Skeletal muscle satellite cell (primary cell): Measurements from ENCODE around the gene NKAPL.
"Not testable (repeated sequence)": the region's sequence is repeated elsewhere in the genome, so short reads cannot be mapped to it uniquely, and the experiment has no call there.

Experiments used
- H3K27me3 ChIP-seq: 2 replicates; pipeline ENCODE4 v1.7.0; 2013; ENCODE audit warnings: low read length; ENCODE audit not compliant: control insufficient read depth, insufficient read depth
- H3K36me3 ChIP-seq: 2 replicates; pipeline ENCODE4 v1.7.0; 2013; ENCODE audit warnings: mild to moderate bottlenecking, control low read depth, low read length; ENCODE audit not compliant: insufficient read depth
- H3K4me1 ChIP-seq: 2 replicates; pipeline ENCODE4 v1.7.0; 2013; ENCODE audit warnings: low read length; ENCODE audit not compliant: control insufficient read depth, insufficient read depth
- H3K4me2 ChIP-seq: 2 replicates; pipeline ENCODE4 v1.7.0; 2013; ENCODE audit warnings: mild to moderate bottlenecking, low read length
- H3K4me3 ChIP-seq: 2 replicates; pipeline ENCODE4 v1.7.0; 2013; ENCODE audit warnings: low read length
- H3K9ac ChIP-seq: 2 replicates; pipeline ENCODE4 v1.7.0; 2013; ENCODE audit warnings: mild to moderate bottlenecking, low read depth, low read length, moderate library complexity
- H3K9me3 ChIP-seq: replicated peaks from 2 replicates; pipeline ENCODE4 v1.7.0; 2013; ENCODE audit warnings: mild to moderate bottlenecking, control low read depth, low read length

Gene NKAPL

DNA sequence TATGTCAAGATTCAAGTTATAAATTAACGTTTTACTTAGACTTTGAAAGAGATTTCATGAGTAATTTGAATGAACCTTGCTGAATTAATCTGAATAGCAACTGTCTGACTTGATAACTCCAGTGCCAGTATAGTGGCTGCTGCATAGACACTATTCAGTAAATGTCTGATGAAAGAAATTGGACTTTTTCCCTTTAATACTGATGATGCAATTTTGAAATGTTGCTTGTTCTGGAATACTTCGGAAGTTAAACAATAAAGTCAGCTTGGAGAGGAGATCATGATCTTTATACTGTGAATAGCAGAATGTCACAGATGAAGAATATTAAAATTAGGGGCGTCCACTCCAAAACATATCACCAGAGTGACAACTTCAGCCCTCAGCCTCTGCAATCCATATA lies 18.6 kb downstream of the NKAPL start:
- Histone ChIP-seq H3K4me1 (peaks cover 7% of the 10 kb centered on the region), H3K4me2 (no peak overlapping the region), H3K9ac (no peak overlapping the region), H3K4me3 (no peak overlapping the region), H3K9me3 (no peaks in the 10 kb centered on the region), H3K27me3 (no peaks in the 10 kb centered on the region), H3K36me3 (peaks cover 42% of the 10 kb centered on the region)

GRCh38 chr6:28280595-28281287 lies 21.6 kb downstream of the NKAPL start:
- Histone ChIP-seq H3K4me3 (peak overlapping the region; percentile 86), H3K9ac (peak overlapping the region; percentile 89), H3K4me1 (peaks cover 7% of the 10 kb centered on the region), H3K9me3 (no peaks in the 10 kb centered on the region), H3K4me2 (peak overlapping the region; percentile 78), H3K36me3 (peaks cover 34% of the 10 kb centered on the region), H3K27me3 (no peaks in the 10 kb centered on the region)

DNA sequence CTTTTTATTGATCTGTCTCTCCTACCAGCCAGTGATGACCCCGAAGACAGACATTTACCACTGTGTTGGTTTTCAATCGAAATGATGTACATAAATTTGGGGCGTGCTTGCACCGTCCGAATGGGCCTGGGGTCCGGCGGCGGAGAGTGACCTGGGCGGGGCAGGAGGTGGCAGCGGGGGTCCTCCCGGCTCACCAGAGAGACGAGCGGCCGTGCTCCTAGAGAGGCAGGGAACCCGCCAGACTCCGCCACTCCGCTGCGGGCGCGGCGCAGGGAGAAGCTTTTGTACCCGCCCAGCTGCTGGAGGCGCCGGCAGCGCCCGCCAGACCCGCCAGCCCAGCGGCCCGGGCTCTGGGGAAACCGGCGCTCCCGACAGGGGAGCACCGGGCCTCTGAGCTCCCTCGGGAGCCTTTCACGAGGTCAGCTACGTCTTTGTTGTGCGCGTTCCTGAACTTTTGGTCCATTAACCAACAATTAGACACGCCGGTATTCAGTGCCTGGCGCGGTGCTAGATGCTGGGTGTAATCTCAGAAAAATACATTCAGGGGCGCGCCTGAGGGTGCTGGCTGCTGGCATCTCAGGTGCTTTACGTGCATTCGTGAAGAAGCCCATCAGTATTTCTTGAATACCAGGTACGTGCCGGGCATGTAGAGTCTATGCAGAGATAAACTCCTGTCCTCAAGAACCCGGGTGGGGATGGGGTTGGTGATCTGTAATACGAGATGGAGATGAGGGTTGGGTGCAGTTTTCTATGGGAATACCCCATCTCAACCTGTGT lies 22.4 kb downstream of the NKAPL start, which contains the start of gene PGBD1:
PGBD1 (plus strand) TSS at position 285 of the 777 bp plus-strand sequence. CDS start 2,242 bp downstream, outside the sequence.
- Histone ChIP-seq H3K4me1 (peaks cover 7% of the 10 kb centered on the region), H3K36me3 (peaks cover 30% of the 10 kb centered on the region), H3K9me3 (no peaks in the 10 kb centered on the region), H3K4me3 (peak within 1 kb of the TSS; percentile 86), H3K9ac (peak within 1 kb of the TSS; percentile 89), H3K27me3 (no peaks in the 10 kb centered on the region), H3K4me2 (peak within 1 kb of the TSS; percentile 78)

GRCh38 chr6:28282926-28283325 lies 23.8 kb downstream of the NKAPL start:
- H3K27me3 ChIP-seq, result no peaks in the 10 kb centered on the region
- no peak overlapping the region for H3K4me3 ChIP-seq
- no peaks in the 10 kb centered on the region for H3K9me3 ChIP-seq
- H3K36me3 ChIP-seq, result peaks cover 34% of the 10 kb centered on the region
- H3K4me1 ChIP-seq, result peaks cover 7% of the 10 kb centered on the region
- H3K9ac ChIP-seq, result no peak overlapping the region
- H3K4me2 ChIP-seq, result no peak overlapping the region

GRCh38 chr6:28291573-28291972 lies 32.5 kb downstream of the NKAPL start:
- no peak overlapping the region for H3K4me3 ChIP-seq
- H3K4me2 ChIP-seq, result no peak overlapping the region
- H3K9ac ChIP-seq, result no peak overlapping the region

DNA sequence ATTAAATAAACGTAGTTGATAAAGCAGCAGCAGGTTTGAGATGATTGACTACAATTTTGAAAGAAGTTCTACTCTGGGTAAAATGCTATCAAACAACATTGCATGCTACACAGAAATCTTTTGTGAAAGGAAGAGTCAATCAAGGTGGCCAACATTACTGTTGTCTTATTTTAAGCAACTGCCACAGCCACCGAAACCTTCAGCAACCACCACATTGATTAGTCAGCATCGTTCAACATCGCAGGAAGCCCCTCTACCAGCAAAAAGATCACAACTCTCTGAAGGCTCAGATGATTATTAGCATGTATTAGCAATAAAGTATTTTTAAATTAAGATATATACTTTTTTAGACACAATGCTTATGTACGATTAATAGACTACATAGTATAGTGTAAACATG lies 36.2 kb downstream of the NKAPL start:
- Histone ChIP-seq H3K4me3 (no peak overlapping the region), H3K36me3 (peaks cover 5% of the 10 kb centered on the region), H3K9ac (no peak overlapping the region), H3K9me3 (no peaks in the 10 kb centered on the region), H3K4me2 (no peak overlapping the region), H3K4me1 (no peaks in the 10 kb centered on the region), H3K27me3 (no peaks in the 10 kb centered on the region)

More at GRCh38 chr6:28291573-28291972, 32.5 kb downstream of the NKAPL start:
- Histone ChIP-seq H3K9me3 (no peaks in the 10 kb centered on the region), H3K4me1 (no peaks in the 10 kb centered on the region), H3K27me3 (no peaks in the 10 kb centered on the region), H3K36me3 (peaks cover 24% of the 10 kb centered on the region)

DNA sequence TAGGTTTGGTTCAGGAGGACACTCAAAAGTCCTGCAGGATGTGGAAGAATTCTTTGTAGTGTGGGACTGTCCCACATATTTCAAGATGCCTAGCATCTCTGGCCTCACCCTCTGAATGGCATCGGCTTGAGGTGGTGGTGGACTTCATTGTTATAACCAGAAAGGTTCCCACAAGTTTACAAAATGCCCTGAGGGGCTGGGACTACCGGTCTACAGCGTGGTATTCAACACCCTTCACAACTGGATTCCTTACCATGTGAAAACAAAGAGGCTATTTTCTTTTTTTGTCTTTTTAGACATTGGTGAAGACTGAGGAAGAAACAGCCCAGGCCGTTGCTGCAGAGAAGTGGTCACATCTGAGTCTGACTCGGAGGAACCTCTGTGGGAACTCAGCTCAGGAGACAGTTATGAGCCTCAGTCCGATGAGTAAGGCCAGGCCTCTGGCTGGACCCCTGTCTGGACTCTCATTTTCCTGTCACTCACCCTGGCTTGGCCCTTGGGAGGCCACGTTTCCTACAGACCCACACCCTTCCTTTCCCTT lies 37.5 kb downstream of the NKAPL start:
- Histone ChIP-seq H3K36me3 (peaks cover 13% of the 10 kb centered on the region), H3K27me3 (no peaks in the 10 kb centered on the region), H3K4me3 (no peak overlapping the region), H3K4me1 (no peaks in the 10 kb centered on the region), H3K9me3 (no peaks in the 10 kb centered on the region), H3K9ac (no peak overlapping the region), H3K4me2 (no peak overlapping the region)

DNA sequence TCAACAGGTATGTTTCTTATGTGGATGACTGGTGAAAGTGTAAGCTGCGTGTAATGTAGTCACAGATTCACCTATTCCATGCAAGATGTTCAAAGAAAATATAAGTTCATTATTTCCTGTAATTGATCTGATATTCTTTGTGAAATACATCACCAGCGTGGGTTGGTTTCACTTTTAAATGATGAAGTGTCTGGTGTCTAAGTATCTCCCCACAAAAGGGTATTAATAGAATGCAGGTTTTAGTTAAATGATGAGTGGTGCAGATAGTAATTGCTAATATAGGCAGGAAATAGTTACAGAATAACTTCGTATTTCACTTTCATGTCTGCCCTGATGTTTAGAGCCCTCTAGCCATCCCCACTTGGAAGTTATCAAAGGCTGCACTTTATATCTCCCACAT lies 44.5 kb downstream of the NKAPL start:
- no peak overlapping the region for H3K9ac ChIP-seq
- no peaks in the 10 kb centered on the region for H3K9me3 ChIP-seq
- H3K27me3 ChIP-seq, result no peaks in the 10 kb centered on the region
- no peak overlapping the region for H3K4me3 ChIP-seq
- H3K36me3 ChIP-seq, result peaks cover 8% of the 10 kb centered on the region
- H3K4me1 ChIP-seq, result no peaks in the 10 kb centered on the region
- no peak overlapping the region for H3K4me2 ChIP-seq

DNA sequence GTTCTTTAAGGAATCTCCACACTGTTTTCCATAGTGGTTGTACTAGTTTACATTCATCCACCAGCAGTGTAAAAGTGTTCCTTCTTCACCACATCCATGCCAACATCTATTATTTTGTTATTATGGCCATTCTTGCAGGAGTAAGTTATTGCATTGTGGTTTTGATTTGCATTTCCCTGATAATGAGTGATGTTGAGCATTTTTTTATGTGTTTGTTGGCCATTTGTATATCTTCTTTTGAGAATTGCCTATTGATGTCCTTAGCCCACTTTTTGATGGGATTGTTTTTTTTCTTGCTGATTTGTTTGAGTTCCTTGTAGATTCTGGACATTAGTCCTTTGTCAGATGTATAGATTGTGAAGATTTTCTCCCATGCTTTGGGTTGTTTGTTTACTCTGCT lies 47.3 kb downstream of the NKAPL start:
- not testable (repeated sequence) for H3K4me3 ChIP-seq, H3K27me3 ChIP-seq, H3K9me3 ChIP-seq, H3K36me3 ChIP-seq, H3K9ac ChIP-seq, H3K4me1 ChIP-seq, H3K4me2 ChIP-seq
